ENCODE results near the gene LCT. TPM values are rescaled to one million over a fixed set of nuclear protein-coding genes. Genes with fewer than 3 reads are reported as not detected.

The LCT gene
- total RNA-seq, 2 donors from 2014 or later, result 0.57 TPM; not detected in 1

GRCh38 chr2:135838502-135838901 is 1.5 kb upstream of the LCT start:
- H3K27ac ChIP-seq, result no peak overlapping the region
- H3K36me3 ChIP-seq, result no peaks in the 10 kb centered on the region
- H3K4me1 ChIP-seq (replicated peaks), result no peaks in the 10 kb centered on the region
- no peak for TF ChIP-seq POLR2A (IDR thresholded peaks at IDR 0.05)
- TF ChIP-seq CTCF (IDR thresholded peaks at IDR 0.05), result no peak
- TF ChIP-seq POLR2AphosphoS5 (IDR thresholded peaks at IDR 0.05), result no peak
- no peak for DNase-seq (ENCODE audit: low spot score)
- H3K27me3 ChIP-seq (replicated peaks; ENCODE audit: insufficient read depth), result no peaks in the 10 kb centered on the region
- no peak overlapping the region for H3K4me3 ChIP-seq
- H3K9me3 ChIP-seq, result no peaks in the 10 kb centered on the region
- WGBS, result 94% methylated on average over 3 of the region's 3 CpGs
- intact Hi-C loops (cut with DNase I), result no loop called here

DNA sequence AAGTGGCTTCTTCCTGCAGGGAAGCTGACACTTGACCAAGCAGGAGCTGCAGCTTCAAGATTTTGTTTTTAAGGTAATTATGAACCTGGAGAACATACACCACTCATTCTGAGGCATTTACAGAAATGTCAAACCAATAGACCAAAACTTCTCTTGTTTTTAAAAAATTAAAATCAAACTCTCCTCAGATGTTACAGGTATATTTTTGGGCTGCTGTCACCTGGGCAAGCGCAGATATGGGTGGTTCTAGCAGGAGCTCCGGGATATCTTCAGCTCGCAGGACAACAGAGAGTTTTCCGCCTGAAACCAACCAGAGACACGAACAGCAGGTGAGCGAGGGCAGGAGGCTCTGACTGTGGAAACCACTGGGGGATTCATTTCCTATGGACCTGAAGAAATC is 4.1 kb downstream of the LCT start:
- Histone ChIP-seq H3K27me3 (replicated peaks; ENCODE audit: insufficient read depth) (no peaks in the 10 kb centered on the region), H3K4me3 (no peak overlapping the region), H3K9me3 (no peaks in the 10 kb centered on the region), H3K4me1 (replicated peaks) (no peaks in the 10 kb centered on the region), H3K27ac (no peak overlapping the region), H3K36me3 (no peaks in the 10 kb centered on the region)
- DNase-seq (ENCODE audit: low spot score), result no peak
- WGBS, result 94% methylated on average over 6 of the region's 6 CpGs
- TF ChIP-seq POLR2AphosphoS5 (IDR thresholded peaks at IDR 0.05) (no peak), POLR2A (IDR thresholded peaks at IDR 0.05) (no peak), CTCF (IDR thresholded peaks at IDR 0.05) (no peak)
- intact Hi-C loops (cut with DNase I), result no loop called here

GRCh38 chr2:135831180-135831812 is 5.7 kb downstream of the LCT start:
- Histone ChIP-seq H3K36me3 (no peaks in the 10 kb centered on the region), H3K4me3 (no peak overlapping the region), H3K9me3 (no peaks in the 10 kb centered on the region), H3K4me1 (replicated peaks) (no peaks in the 10 kb centered on the region), H3K27ac (no peak overlapping the region), H3K27me3 (replicated peaks; ENCODE audit: insufficient read depth) (no peaks in the 10 kb centered on the region)
- WGBS, result 82% methylated on average over 14 of the region's 14 CpGs
- DNase-seq (ENCODE audit: low spot score), result no peak
- intact Hi-C loops (cut with DNase I), result no loop called here
- no peak for TF ChIP-seq CTCF (IDR thresholded peaks at IDR 0.05)
- TF ChIP-seq POLR2AphosphoS5 (IDR thresholded peaks at IDR 0.05), result no peak
- no peak for TF ChIP-seq POLR2A (IDR thresholded peaks at IDR 0.05)

DNA sequence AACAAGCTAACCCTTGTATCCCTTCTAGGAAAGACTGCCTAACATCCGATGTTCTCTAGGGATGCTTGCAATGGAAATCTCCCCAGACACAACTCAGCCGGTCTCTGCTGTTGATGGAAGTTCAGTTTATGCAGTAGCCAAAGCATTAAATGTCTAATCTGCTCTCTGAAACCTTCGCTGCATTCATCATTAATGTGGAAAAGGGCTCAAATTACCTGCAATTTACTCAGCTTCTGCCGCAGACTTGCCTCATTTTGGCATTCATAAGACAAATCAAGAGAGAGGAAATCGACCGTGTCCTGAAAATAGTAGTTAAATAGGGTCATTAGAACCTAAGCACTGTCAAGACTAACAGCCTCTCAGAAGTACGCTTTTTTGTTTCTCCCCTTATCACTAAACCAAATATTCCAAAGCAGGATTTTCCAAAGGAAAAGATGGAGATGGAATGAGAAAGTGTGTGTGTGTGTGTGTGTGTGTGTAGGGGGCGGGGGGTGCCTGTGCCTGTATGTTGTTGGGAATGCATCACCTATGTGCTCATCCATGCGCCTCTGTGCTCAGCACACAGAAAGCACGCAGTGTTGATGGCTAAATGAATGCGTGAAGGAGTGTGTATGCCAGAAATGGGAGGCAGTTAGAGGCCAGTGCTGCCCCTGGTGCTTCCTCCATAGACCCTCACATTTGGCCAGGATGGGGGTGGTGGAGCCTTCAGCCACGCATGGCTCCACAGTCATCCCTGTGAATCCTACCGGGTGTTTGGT is 7.4 kb downstream of the LCT start:
- TF ChIP-seq POLR2AphosphoS5 (IDR thresholded peaks at IDR 0.05), result no peak
- Histone ChIP-seq H3K36me3 (no peaks in the 10 kb centered on the region), H3K9me3 (no peaks in the 10 kb centered on the region), H3K4me1 (replicated peaks) (no peaks in the 10 kb centered on the region), H3K27me3 (replicated peaks; ENCODE audit: insufficient read depth) (no peaks in the 10 kb centered on the region), H3K27ac (no peak overlapping the region), H3K4me3 (no peak overlapping the region)
- WGBS, result 56% methylated on average over 13 of the region's 13 CpGs
- no peak for DNase-seq (ENCODE audit: low spot score)
- intact Hi-C loops (cut with DNase I), result no loop called here

GRCh38 chr2:135826544-135826943 is 10.4 kb downstream of the LCT start:
- Histone ChIP-seq H3K4me3 (no peak overlapping the region), H3K27ac (no peak overlapping the region), H3K9me3 (no peaks in the 10 kb centered on the region), H3K4me1 (replicated peaks) (no peaks in the 10 kb centered on the region), H3K36me3 (no peaks in the 10 kb centered on the region), H3K27me3 (replicated peaks; ENCODE audit: insufficient read depth) (no peaks in the 10 kb centered on the region)
- no peak for DNase-seq (ENCODE audit: low spot score)
- intact Hi-C loops (cut with DNase I), result no loop called here
- WGBS, result 95% methylated on average over 6 of the region's 6 CpGs
- TF ChIP-seq POLR2AphosphoS5 (IDR thresholded peaks at IDR 0.05), result no peak
